Keratinocyte (primary cell): ENCODE results near the gene RPRML.

Experiments
- EZH2 ChIP-seq: IDR thresholded peaks from one replicate; pipeline ENCODE4 v1.6.1; 2012; ENCODE audit warnings: inconsistent platforms, mild to moderate bottlenecking, low read length, moderate library complexity
- TF ChIP-seq, protein P1 (sequence below), 3 experiments: IDR thresholded peaks in 1 of 3; conservative IDR thresholded peaks in 1 of 3; optimal IDR thresholded peaks in 1 of 3; 2 replicates in 2 of 3; 3 replicates in 1 of 3; pipeline versions ENCODE3 to v1.5.1; 2011; ENCODE audit warnings: low read length in 3 of 3, mild to moderate bottlenecking in 3 of 3, moderate library complexity in 2 of 3, control low read depth in 1 of 3, inconsistent platforms in 1 of 3; ENCODE audit not compliant: insufficient read depth in 2 of 3; ENCODE audit errors: extremely low read depth in 1 of 3

- TF ChIP-seq, protein P1, sequence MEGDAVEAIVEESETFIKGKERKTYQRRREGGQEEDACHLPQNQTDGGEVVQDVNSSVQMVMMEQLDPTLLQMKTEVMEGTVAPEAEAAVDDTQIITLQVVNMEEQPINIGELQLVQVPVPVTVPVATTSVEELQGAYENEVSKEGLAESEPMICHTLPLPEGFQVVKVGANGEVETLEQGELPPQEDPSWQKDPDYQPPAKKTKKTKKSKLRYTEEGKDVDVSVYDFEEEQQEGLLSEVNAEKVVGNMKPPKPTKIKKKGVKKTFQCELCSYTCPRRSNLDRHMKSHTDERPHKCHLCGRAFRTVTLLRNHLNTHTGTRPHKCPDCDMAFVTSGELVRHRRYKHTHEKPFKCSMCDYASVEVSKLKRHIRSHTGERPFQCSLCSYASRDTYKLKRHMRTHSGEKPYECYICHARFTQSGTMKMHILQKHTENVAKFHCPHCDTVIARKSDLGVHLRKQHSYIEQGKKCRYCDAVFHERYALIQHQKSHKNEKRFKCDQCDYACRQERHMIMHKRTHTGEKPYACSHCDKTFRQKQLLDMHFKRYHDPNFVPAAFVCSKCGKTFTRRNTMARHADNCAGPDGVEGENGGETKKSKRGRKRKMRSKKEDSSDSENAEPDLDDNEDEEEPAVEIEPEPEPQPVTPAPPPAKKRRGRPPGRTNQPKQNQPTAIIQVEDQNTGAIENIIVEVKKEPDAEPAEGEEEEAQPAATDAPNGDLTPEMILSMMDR (optimal IDR thresholded peaks at IDR 0.05 in 1 of 3, IDR thresholded peaks at IDR 0.05 in 1 of 3, conservative IDR thresholded peaks at IDR 0.05 in 1 of 3; ENCODE audit: extremely low read depth in 1 of 3, insufficient read depth in 2 of 3, low read length in 3 of 3), result no peak
- no peak for TF ChIP-seq EZH2
Measured at GRCh38 chr17:46943218-46943500, 35.9 kb downstream of the RPRML start.
